HG03064 (cell line): ENCODE results near the gene TEX48.

ENCODE experiments used
- ATAC-seq: cut with Tn5 transposase; IDR thresholded peaks from one replicate; pipeline ENCODE4 v1.9.1; 2021; ENCODE audit warnings: low read depth; ENCODE audit not compliant: unreplicated experiment

The TEX48 gene

DNA sequence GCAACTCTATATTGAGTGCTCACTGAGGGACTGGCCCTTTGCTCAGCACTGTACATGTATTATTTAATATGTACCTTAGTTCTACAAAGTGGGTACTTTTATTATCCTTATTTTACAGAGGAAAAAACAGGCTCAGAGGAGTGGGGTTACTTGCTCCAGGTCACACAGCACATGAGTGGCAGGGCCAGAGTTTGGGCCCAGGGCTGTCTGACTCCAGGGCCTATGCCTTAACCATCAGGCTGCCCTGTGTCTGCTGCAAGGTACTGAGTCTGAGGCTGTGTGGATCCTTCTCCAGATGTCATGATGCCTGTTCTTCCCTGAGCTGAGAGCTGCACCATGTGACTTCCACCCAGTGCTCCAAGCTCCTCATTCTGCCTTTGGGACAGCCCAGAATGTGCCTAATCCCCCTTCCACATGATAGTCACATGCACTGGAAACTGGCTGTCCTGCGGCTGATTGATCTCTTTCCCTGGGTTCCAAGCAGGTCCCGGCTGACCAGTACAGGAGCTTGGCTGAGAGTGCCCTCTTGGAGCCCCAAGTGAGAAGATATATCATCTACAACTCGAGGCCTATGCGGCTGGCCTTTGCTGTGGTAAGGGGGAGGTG, 55.5 kb downstream of the TEX48 start:
- no peak for ATAC-seq

DNA sequence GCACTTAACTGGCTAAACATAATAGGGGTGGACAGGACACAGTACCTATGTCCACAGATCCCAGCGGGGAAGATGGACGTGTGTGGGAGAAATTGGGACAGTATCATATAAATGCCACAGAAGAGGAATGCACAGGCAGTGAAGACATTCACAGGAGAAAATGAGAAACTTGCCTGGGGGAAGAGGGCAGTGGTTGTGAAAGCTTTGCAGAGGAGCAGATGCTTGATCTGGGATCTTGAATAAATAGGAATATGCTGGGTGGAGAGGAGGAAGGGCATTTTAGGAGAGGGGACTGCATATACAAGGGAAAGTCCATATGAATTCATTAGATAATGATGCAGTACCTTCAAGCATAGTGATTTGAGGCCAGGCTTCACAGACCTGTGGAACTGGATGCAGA, 57.3 kb downstream of the TEX48 start:
- no peak for ATAC-seq

DNA sequence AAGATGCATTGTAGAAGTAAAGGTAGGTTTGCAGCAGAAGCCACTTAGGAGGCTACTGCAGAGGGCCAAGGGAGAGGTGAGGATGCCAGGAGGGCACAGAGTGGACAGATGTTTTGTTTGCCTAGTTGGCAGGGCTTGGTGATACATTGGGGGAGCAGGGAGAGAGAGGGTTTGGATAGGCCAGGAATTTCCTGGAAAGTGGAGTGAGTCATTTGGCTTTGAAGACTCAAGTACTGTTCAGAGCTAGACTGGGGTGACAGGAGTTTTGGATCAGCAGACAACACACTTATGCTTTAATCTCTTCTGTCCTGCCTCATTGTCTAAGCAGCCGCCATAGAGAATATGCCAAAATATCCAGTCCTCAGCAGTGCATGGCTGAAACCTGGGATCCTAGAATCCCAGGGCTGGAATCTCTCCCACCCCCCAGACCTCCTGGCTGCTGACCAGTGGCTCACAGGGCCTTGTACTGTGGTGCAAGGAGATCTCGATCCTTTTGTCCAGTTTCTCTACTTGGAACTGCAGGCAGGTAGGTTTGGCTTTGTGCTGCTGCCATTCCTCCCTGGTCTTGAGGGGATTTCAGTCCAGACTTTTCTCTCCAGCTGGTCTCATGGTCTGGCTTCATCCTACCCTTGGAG, 59.9 kb downstream of the TEX48 start:
- no peak for ATAC-seq

DNA sequence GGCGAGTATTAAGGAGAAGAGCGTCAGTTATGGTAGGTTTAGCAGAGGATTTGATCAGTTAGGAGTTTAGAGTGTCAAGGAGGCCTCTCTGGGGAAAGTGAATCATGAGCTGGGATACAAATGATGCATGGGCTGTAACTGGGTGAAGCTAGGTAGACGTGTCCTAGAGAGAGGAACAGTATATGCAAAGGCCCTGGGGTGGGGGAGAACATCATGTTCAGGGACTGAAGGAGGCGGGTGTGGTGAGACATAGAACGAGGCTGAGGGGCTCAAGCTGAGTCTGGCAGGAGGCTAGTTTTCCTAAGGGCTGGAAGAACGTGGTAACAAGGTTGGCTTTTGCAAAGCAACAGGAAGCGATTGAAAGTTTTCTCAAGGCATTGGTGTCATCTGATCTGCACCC, 60.4 kb downstream of the TEX48 start:
- no peak for ATAC-seq

DNA sequence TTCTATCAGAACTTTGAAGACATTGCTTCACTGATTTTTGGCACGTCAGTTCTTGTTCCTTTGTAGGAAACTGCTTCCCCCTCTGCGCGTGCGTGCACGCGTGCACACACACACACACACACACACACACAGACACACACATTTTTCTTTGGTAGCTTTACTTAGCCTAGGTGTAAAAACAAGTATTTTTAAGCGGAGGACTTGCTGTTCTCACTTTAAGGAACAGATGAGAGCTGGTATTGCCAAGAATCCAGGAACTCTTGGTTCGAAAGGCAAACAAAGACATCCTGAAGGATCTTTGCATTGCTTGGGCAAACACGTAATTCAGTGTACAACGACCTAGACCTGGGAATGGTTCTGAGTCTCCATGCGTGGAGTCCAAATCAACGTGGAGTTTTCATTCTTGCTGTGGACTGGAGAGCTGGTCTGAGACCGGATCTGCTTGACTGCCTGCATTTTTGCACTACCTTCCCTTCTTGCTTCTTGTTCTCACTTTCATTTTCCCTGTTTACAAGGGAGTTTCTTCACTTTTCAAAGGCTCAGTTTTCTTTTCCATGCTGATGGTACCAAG, 62.7 kb downstream of the TEX48 start:
- peak; percentile 44 for ATAC-seq

DNA sequence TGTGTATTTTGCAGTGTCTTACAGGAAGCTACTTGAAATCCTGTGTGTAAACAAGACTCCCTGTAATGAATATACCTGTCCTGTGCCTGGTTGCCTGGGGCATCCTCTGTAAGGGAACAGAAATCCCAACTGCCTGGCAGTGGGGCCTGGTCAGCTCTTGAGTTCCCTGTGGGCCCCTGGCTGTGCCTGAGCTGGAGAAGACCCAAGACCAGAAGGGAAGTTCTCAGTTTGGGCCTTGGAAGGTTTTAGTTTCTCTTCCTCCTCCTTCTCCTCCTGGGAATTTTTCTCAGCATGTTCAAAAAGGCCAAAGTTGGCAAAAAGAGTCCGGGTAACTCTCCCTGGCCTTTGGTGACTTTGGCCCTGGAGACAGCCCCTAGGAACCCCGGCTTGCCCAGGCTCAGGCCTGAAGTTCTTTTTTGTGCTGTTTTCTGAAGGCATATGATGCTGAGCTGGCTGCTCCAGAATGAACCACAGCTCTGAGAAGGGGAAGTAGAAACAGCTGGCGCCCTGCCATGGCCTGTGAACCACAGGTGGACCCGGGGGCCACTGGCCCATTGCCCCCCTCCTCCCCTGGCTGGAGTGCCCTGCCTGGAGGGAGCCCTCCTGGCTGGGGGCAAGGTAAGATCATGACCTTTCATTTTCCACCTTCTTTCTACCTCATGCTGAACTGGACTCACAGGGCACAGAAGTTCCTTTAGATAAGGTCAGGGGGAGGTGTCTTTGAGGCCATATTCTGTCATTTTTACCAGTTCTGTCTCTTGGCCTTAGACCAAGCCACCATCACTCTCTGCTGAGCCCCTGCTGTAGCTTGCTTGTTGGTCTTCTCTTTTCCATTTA, 65.1 kb downstream of the TEX48 start:
- peak; percentile 59 for ATAC-seq
